Astrocyte (in vitro differentiated cells and primary cell): ENCODE results near the gene OTUD5. TPM values are rescaled to one million over a fixed set of nuclear protein-coding genes. Genes with fewer than 3 reads are reported as not detected.

Source experiments
- DNase-seq: peaks from one replicate; pipeline ENCODE4 v3.0.0-alpha.2; 2010; ENCODE audit warnings: low read depth
- FAIRE-seq: peaks from 2 replicates; lab custom pipeline; 2011; peaks lifted over from hg19 to GRCh38; lab: Jason Lieb, UNC
- H2AFZ ChIP-seq: 2 replicates; pipeline ENCODE4 v1.6.0; 2012; ENCODE audit warnings: low read depth, low read length, inconsistent platforms
- H3K27ac ChIP-seq: 2 replicates; pipeline ENCODE4 v1.5.1; 2011; ENCODE audit warnings: low read depth, low read length, inconsistent platforms
- H3K27me3 ChIP-seq: 2 replicates; pipeline ENCODE4 v1.6.0; 2011; ENCODE audit warnings: low read length, inconsistent platforms; ENCODE audit not compliant: insufficient read depth
- H3K36me3 ChIP-seq: 2 replicates; pipeline ENCODE4 v1.5.1; 2011; ENCODE audit warnings: low read length, inconsistent platforms; ENCODE audit not compliant: insufficient read depth
- H3K4me1 ChIP-seq: 2 replicates; pipeline ENCODE4 v1.5.1; 2011; ENCODE audit warnings: low read length, inconsistent platforms; ENCODE audit not compliant: insufficient read depth
- H3K4me2 ChIP-seq: 2 replicates; pipeline ENCODE4 v1.6.0; 2012; ENCODE audit warnings: low read length, inconsistent platforms
- H3K4me3 ChIP-seq: 2 replicates; pipeline ENCODE4 v1.5.1; 2011; ENCODE audit warnings: low read depth, mild to moderate bottlenecking, low read length, inconsistent platforms; ENCODE audit not compliant: insufficient read depth
- H3K79me2 ChIP-seq: 2 replicates; pipeline ENCODE4 v1.6.0; 2012; ENCODE audit warnings: mild to moderate bottlenecking, low read length, inconsistent platforms; ENCODE audit not compliant: insufficient read depth
- H3K9ac ChIP-seq: 2 replicates; pipeline ENCODE4 v1.6.0; 2012; ENCODE audit warnings: mild to moderate bottlenecking, low read length, inconsistent platforms
- H3K9me3 ChIP-seq: 2 replicates; pipeline ENCODE4 v1.5.1; 2012; ENCODE audit warnings: low read depth, mild to moderate bottlenecking, low read length, inconsistent platforms; ENCODE audit not compliant: insufficient read depth
- H4K20me1 ChIP-seq: 2 replicates; pipeline ENCODE4 v1.6.0; 2012; ENCODE audit warnings: low read length, inconsistent platforms; ENCODE audit not compliant: insufficient read depth
- H3K27ac Mint-ChIP-seq: one replicate; pipeline ENCODE4 v1.8.0; 2021; ENCODE audit warnings: mild to moderate bottlenecking, mixed read lengths; ENCODE audit not compliant: unreplicated experiment
- H3K27me3 Mint-ChIP-seq: one replicate; pipeline ENCODE4 v1.8.0; 2021; ENCODE audit warnings: low read depth, mixed read lengths; ENCODE audit not compliant: unreplicated experiment
- H3K36me3 Mint-ChIP-seq: one replicate; pipeline ENCODE4 v1.8.0; 2021; ENCODE audit warnings: low read depth, mixed read lengths; ENCODE audit not compliant: unreplicated experiment
- H3K4me1 Mint-ChIP-seq: one replicate; pipeline ENCODE4 v1.8.0; 2021; ENCODE audit warnings: low read depth, mixed read lengths; ENCODE audit not compliant: unreplicated experiment
- H3K4me3 Mint-ChIP-seq: one replicate; pipeline ENCODE4 v1.8.0; 2021; ENCODE audit warnings: mild to moderate bottlenecking, moderate library complexity, mixed read lengths; ENCODE audit not compliant: unreplicated experiment
- H3K9me3 Mint-ChIP-seq: one replicate; pipeline ENCODE4 v1.8.0; 2021; ENCODE audit warnings: mild to moderate bottlenecking, mixed read lengths; ENCODE audit not compliant: unreplicated experiment
- EZH2 ChIP-seq: IDR thresholded peaks from 2 replicates; pipeline ENCODE4 v1.6.1; 2012; ENCODE audit warnings: mild to moderate bottlenecking, low read length, inconsistent platforms; ENCODE audit not compliant: insufficient read depth
- total RNA-seq: library from RNA; stranded (reverse); gene quantifications from 2 replicates; pipeline ENCODE4 v1.2.1, GENCODE V29; 2021
- TF ChIP-seq, protein P1 (sequence below): IDR thresholded peaks from 2 replicates; pipeline ENCODE4 v1.5.1; 2011; ENCODE audit warnings: low read depth, mild to moderate bottlenecking, inconsistent platforms, low read length, moderate library complexity; ENCODE audit not compliant: insufficient read depth

Gene OTUD5
- total RNA-seq, 1 donor from 2014 or later = 56.1 TPM

DNA sequence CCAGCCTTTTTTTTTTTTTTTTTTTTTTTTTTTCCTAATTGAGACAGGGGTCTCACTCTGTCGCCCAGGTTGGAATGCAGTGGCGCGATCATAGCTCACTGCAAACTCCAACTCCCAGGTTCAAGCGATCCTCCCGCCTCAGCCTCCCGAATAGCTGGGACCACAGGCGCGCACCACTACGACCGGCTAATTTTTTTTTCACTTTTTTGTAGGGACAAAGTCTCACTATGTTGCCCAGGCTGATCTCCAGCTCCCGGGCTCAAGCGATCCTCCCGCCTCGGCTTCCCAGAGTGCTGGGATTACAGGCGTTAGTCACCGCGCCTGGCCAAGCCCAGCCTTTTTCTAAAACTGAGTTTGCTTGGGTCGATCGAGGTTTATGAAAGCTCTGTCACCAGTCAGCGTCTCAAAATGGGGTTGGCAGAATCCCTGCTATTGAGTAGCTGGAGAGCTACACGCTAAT is 1.3 kb upstream of the OTUD5 start:
- Mint-ChIP-seq H3K36me3 (peaks cover 3% of the 10 kb centered on the region), H3K27me3 (no peaks in the 10 kb centered on the region), H3K4me1 (peaks cover 6% of the 10 kb centered on the region), H3K9me3 (no peaks in the 10 kb centered on the region), H3K4me3 (peak overlapping the region; percentile 96), H3K27ac (peak overlapping the region; percentile 100)
- TF ChIP-seq, protein P1, sequence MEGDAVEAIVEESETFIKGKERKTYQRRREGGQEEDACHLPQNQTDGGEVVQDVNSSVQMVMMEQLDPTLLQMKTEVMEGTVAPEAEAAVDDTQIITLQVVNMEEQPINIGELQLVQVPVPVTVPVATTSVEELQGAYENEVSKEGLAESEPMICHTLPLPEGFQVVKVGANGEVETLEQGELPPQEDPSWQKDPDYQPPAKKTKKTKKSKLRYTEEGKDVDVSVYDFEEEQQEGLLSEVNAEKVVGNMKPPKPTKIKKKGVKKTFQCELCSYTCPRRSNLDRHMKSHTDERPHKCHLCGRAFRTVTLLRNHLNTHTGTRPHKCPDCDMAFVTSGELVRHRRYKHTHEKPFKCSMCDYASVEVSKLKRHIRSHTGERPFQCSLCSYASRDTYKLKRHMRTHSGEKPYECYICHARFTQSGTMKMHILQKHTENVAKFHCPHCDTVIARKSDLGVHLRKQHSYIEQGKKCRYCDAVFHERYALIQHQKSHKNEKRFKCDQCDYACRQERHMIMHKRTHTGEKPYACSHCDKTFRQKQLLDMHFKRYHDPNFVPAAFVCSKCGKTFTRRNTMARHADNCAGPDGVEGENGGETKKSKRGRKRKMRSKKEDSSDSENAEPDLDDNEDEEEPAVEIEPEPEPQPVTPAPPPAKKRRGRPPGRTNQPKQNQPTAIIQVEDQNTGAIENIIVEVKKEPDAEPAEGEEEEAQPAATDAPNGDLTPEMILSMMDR = no peak
- no peak for TF ChIP-seq EZH2
- H3K27me3 ChIP-seq = no peaks in the 10 kb centered on the region
- H3K4me2 ChIP-seq = peak overlapping the region; percentile 89
- DNase-seq = peak; percentile 42
- no peak for FAIRE-seq
- peak overlapping the region; percentile 87 for H3K4me3 ChIP-seq
- no peaks in the 10 kb centered on the region for H3K9me3 ChIP-seq
- H3K9ac ChIP-seq = peak overlapping the region; percentile 99
- H4K20me1 ChIP-seq = peaks cover 27% of the 10 kb centered on the region
- peaks cover 11% of the 10 kb centered on the region for H3K4me1 ChIP-seq
- peak overlapping the region; percentile 61 for H2AFZ ChIP-seq
- peaks cover 5% of the 10 kb centered on the region for H3K36me3 ChIP-seq
- H3K27ac ChIP-seq = peak overlapping the region; percentile 100
- peaks cover 36% of the 10 kb centered on the region for H3K79me2 ChIP-seq

DNA sequence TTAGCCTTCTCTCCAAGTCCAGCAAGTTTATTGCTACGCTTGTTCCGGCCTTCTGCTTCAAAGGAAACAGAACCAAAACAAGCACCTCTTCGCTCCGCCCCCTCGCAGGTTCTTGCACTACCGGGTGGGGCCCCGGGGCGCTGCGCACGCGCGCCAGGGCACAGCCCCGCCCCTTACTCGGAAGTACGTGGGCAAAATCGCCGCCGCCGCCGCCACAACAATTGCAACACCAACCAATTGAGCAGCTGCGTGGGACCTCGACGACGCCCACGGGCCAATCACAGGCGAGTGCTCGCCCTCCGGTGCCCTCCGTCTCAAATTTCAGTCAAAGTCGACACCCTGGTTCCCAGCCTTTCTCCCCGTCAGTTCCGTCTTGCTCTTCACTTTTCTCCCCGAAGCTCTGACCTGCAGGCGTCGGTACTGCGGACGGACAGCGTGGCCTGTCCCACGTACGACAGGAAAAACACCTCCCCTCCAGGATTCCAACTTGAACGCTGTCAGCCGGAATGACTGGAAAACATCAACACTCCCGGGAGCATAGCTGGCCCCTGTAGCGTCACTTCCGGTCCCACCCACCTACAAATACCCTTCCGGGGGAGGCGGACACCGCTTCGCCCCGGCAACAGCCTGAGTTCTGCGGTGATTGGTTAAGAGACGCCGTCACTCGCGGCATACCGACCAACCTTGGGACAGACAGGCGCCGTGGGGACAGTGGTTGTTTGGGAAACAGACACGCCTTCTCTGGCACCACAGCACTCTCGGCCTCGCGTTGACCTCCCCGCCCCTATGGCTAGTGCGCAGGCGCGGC is 624 bp upstream of the OTUD5 start:
- H3K27me3 ChIP-seq = no peaks in the 10 kb centered on the region
- peaks cover 42% of the 10 kb centered on the region for H3K79me2 ChIP-seq
- H3K36me3 ChIP-seq = peaks cover 5% of the 10 kb centered on the region
- H3K27ac Mint-ChIP-seq = peak overlapping the region; percentile 100
- peak overlapping the region; percentile 99 for H3K9ac ChIP-seq
- H3K36me3 Mint-ChIP-seq = peaks cover 2% of the 10 kb centered on the region
- no peaks in the 10 kb centered on the region for H3K9me3 ChIP-seq
- FAIRE-seq (peak; percentile 98), DNase-seq (peak; percentile 92)
- peak overlapping the region; percentile 87 for H3K4me3 ChIP-seq
- peak overlapping the region; percentile 83 for H2AFZ ChIP-seq
- peaks cover 34% of the 10 kb centered on the region for H4K20me1 ChIP-seq
- H3K9me3 Mint-ChIP-seq = no peaks in the 10 kb centered on the region
- H3K4me1 ChIP-seq = peaks cover 11% of the 10 kb centered on the region
- no peaks in the 10 kb centered on the region for H3K27me3 Mint-ChIP-seq
- peaks cover 6% of the 10 kb centered on the region for H3K4me1 Mint-ChIP-seq
- peak overlapping the region; percentile 100 for H3K27ac ChIP-seq
- H3K4me2 ChIP-seq = peak overlapping the region; percentile 89
- TF ChIP-seq EZH2 = no peak
- TF ChIP-seq, protein P1 = no peak
- peak overlapping the region; percentile 96 for H3K4me3 Mint-ChIP-seq
